Activated CD8-positive, alpha-beta memory T cell treated with anti-CD3 and anti-CD28 coated beads, Interleukin-2, amount 10 ng/mL, durations not matched to agents 7 days and 5 days (primary cell): Measurements from ENCODE around the gene CASP1. TPM values are rescaled to one million over a fixed set of nuclear protein-coding genes. Genes with fewer than 3 reads are reported as not detected.

Source experiments
- ATAC-seq: fragments of 150-1000 bp; cut with Tn5 transposase; one replicate; pipeline ENCODE4 v1.10.0; 2021; ENCODE audit warnings: moderate library complexity
- CTCF ChIA-PET: fragments of 350-600 bp; sonication (Branson Sonifier 250); formaldehyde crosslinking; loops from one replicate; lab custom pipeline; 2021; ENCODE audit warnings: antibody characterized with exemption; lab: Charles Lee
- DNase-seq: peaks from one replicate; pipeline ENCODE4 v3.0.0-alpha.2; 2020
- H3K27ac Mint-ChIP-seq: one replicate; pipeline ENCODE4 v1.8.0; 2021; ENCODE audit warnings: mild to moderate bottlenecking, mixed read lengths
- H3K27me3 Mint-ChIP-seq: one replicate; pipeline ENCODE4 v1.8.0; 2021; ENCODE audit warnings: mixed read lengths
- H3K36me3 Mint-ChIP-seq: one replicate; pipeline ENCODE4 v1.8.0; 2021; ENCODE audit warnings: mild to moderate bottlenecking, mixed read lengths
- H3K4me1 Mint-ChIP-seq: one replicate; pipeline ENCODE4 v1.8.0; 2021; ENCODE audit warnings: mixed read lengths
- H3K4me3 Mint-ChIP-seq: one replicate; pipeline ENCODE4 v1.8.0; 2021; ENCODE audit warnings: mild to moderate bottlenecking, moderate library complexity, mixed read lengths
- H3K9me3 Mint-ChIP-seq: one replicate; pipeline ENCODE4 v1.8.0; 2022; ENCODE audit warnings: low read depth, mixed read lengths
- total RNA-seq, 2 experiments: library from RNA; stranded (reverse); gene quantifications; one replicate each; pipeline ENCODE4 v1.2.3, GENCODE V29; 2021

CASP1 gene
- total RNA-seq, 2 experiments from 2014 or later, result 94.1 to 109 TPM

GRCh38 chr11:104999721-105000120, 35.2 kb downstream of the CASP1 start:
- no peak for ATAC-seq
- peaks cover under 1% of the 10 kb centered on the region for H3K9me3 Mint-ChIP-seq

GRCh38 chr11:104997288-104997687, 37.7 kb downstream of the CASP1 start:
- H3K4me1 Mint-ChIP-seq, result peaks cover 7% of the 10 kb centered on the region
- ATAC-seq (no peak), DNase-seq (no peak)

More at GRCh38 chr11:104999721-105000120, 35.2 kb downstream of the CASP1 start:
- DNase-seq, result no peak
- no peaks in the 10 kb centered on the region for H3K27me3 Mint-ChIP-seq
- H3K4me3 Mint-ChIP-seq, result no peak overlapping the region
- H3K36me3 Mint-ChIP-seq, result no peaks in the 10 kb centered on the region
- peaks cover 7% of the 10 kb centered on the region for H3K4me1 Mint-ChIP-seq
- CTCF ChIA-PET, result no interaction called here
- H3K27ac Mint-ChIP-seq, result no peak overlapping the region

GRCh38 chr11:104995001-104995408, 39.9 kb downstream of the CASP1 start:
- Mint-ChIP-seq H3K27ac (no peak overlapping the region), H3K27me3 (peaks cover 2% of the 10 kb centered on the region), H3K4me3 (no peak overlapping the region), H3K9me3 (peaks cover 4% of the 10 kb centered on the region), H3K4me1 (peaks cover 2% of the 10 kb centered on the region), H3K36me3 (no peaks in the 10 kb centered on the region)
- CTCF ChIA-PET, result no interaction called here
- ATAC-seq (no peak), DNase-seq (no peak)

More at GRCh38 chr11:104997288-104997687, 37.7 kb downstream of the CASP1 start:
- Mint-ChIP-seq H3K4me3 (no peak overlapping the region), H3K9me3 (peaks cover 4% of the 10 kb centered on the region), H3K36me3 (no peaks in the 10 kb centered on the region), H3K27ac (no peak overlapping the region), H3K27me3 (no peaks in the 10 kb centered on the region)
- CTCF ChIA-PET, result interaction anchor here (1.3 kb wide), 1 partner anchor 27 kb away, joined by 3 read pairs; no protein-coding TSS in a partner anchor

GRCh38 chr11:104992781-104993180, 42.2 kb downstream of the CASP1 start:
- H3K4me3 Mint-ChIP-seq, result no peak overlapping the region
- no peak overlapping the region for H3K27ac Mint-ChIP-seq
- DNase-seq (no peak), ATAC-seq (no peak)
- peaks cover 5% of the 10 kb centered on the region for H3K36me3 Mint-ChIP-seq
- H3K4me1 Mint-ChIP-seq, result peaks cover 2% of the 10 kb centered on the region
- peaks cover 6% of the 10 kb centered on the region for H3K9me3 Mint-ChIP-seq
- peaks cover 4% of the 10 kb centered on the region for H3K27me3 Mint-ChIP-seq
- CTCF ChIA-PET, result no interaction called here

GRCh38 chr11:104991994-104992393, 43.0 kb downstream of the CASP1 start:
- CTCF ChIA-PET, result no interaction called here
- Mint-ChIP-seq H3K36me3 (peaks cover 5% of the 10 kb centered on the region), H3K4me1 (peaks cover 2% of the 10 kb centered on the region), H3K27me3 (peaks cover 4% of the 10 kb centered on the region), H3K27ac (no peak overlapping the region), H3K9me3 (peaks cover 6% of the 10 kb centered on the region), H3K4me3 (no peak overlapping the region)
- ATAC-seq (no peak), DNase-seq (no peak)

GRCh38 chr11:104984808-104985207, 50.1 kb downstream of the CASP1 start:
- CTCF ChIA-PET, result no interaction called here
- Mint-ChIP-seq H3K36me3 (peaks cover 5% of the 10 kb centered on the region), H3K27ac (no peak overlapping the region), H3K4me1 (no peaks in the 10 kb centered on the region), H3K27me3 (peaks cover under 1% of the 10 kb centered on the region), H3K4me3 (no peak overlapping the region), H3K9me3 (peaks cover 2% of the 10 kb centered on the region)
- DNase-seq (no peak), ATAC-seq (no peak)

GRCh38 chr11:104979839-104980238, 55.1 kb downstream of the CASP1 start:
- Mint-ChIP-seq H3K9me3 (peaks cover 6% of the 10 kb centered on the region), H3K4me1 (peaks cover 4% of the 10 kb centered on the region), H3K27ac (no peak overlapping the region), H3K4me3 (no peak overlapping the region), H3K27me3 (no peaks in the 10 kb centered on the region), H3K36me3 (peaks cover 6% of the 10 kb centered on the region)
- no peak for DNase-seq
- CTCF ChIA-PET, result no interaction called here
- ATAC-seq, result no peak

Other genes with a start within 250 kb of the CASP1 start
- under 1 TPM in 1 of 2 experiments, not detected in 1; 0.23 TPM for gene CASP12, start 136.7 kb downstream of the CASP1 start, total RNA-seq
- gene CASP4, start 66.6 kb downstream of the CASP1 start, total RNA-seq, result 100 to 1,000 TPM in 1 of 2 experiments, 10 to 100 TPM in 1; 96.4 to 119 TPM
- not detected for gene CASP5, start 12.0 kb downstream of the CASP1 start, total RNA-seq
- gene CARD16, start 10.2 kb upstream of the CASP1 start, total RNA-seq, result 10 to 100 TPM; 70.3 to 92.0 TPM
- not detected for gene CARD18, start 104.6 kb upstream of the CASP1 start, total RNA-seq